ENCODE data around the gene MR1. TPM values are rescaled to one million over a fixed set of nuclear protein-coding genes. Genes with fewer than 3 reads are reported as not detected.

Gene MR1
- polyA plus RNA-seq, 1 of the 3 experiments (the other 2 are of a cell fraction) = 7.0 TPM

- TF ChIP-seq RAD21 (IDR thresholded peaks at IDR 0.05; ENCODE audit: low read length) (no peak), CTCF (IDR thresholded peaks at IDR 0.05) (no peak), RXRA (IDR thresholded peaks at IDR 0.05; ENCODE audit: borderline replicate concordance, low read depth) (peak; percentile 75; the same call in 1 of the 2 replicates), SMC3 (IDR thresholded peaks at IDR 0.05; ENCODE audit: low read depth, low read length) (no peak), RCOR1 (IDR thresholded peaks at IDR 0.05; ENCODE audit: low read length) (no peak), NRF1 (IDR thresholded peaks at IDR 0.05; ENCODE audit: low read depth, low read length) (no peak)
Observed at GRCh38 chr1:181100015-181100905, 66.5 kb downstream of the MR1 start (continued).

- Histone ChIP-seq H3K4me3 (ENCODE audit: low read depth in 2 of 2, low read length in 1 of 2) (no peak overlapping the region), H3K79me2 (ENCODE audit: insufficient read depth) (peaks cover 34% of the 10 kb centered on the region), H3K27ac (ENCODE audit: low read depth in 2 of 2, low read length in 1 of 2) (peak overlapping the region; percentile 98 to 99), H3K4me2 (peak overlapping the region; percentile 99), H3K9ac (peak overlapping the region; percentile 70; the same call in 1 of the 2 replicates), H2AFZ (ENCODE audit: low read depth) (no peak overlapping the region), H3K27me3 (ENCODE audit: insufficient read depth) (no peaks in the 10 kb centered on the region), H3K9me3 (no peaks in the 10 kb centered on the region), H4K20me1 (ENCODE audit: insufficient read depth) (no peaks in the 10 kb centered on the region), H3K9me2 (no peaks in the 10 kb centered on the region), H3F3A (replicated peaks; ENCODE audit: insufficient read depth) (peaks cover 68% of the 10 kb centered on the region), H3K36me3 (replicated peaks in 1 of 2; ENCODE audit: control insufficient read depth in 1 of 2, insufficient read depth in 2 of 2, low read length in 1 of 2) (no peaks in the 10 kb centered on the region), H3K4me1 (ENCODE audit: control insufficient read depth in 1 of 2, insufficient read depth in 2 of 2, low read depth in 1 of 2, low read length in 1 of 2) (peaks cover 84 to 85% of the 10 kb centered on the region in 2 experiments)
- ChIA-PET POLR2A (interaction anchor here (2.3 kb wide), 1 partner anchor 12 kb away, joined by 7 read pairs; no protein-coding TSS in a partner anchor), CTCF (interaction anchor here (2.0 kb wide), 1 partner anchor 11 kb away, joined by 4 read pairs; no protein-coding TSS in a partner anchor)
- no peak for DNase-seq
- 77% methylated on average over 4 of the region's 4 CpGs for WGBS (ENCODE audit: low lambda C conversion rate)
- TF ChIP-seq FOXM1 (IDR thresholded peaks at IDR 0.05; ENCODE audit: low read depth) = no peak
- no peak for TF ChIP-seq MEF2A (IDR thresholded peaks at IDR 0.05; ENCODE audit: borderline replicate concordance, low read depth)
- TF ChIP-seq SMC3 (IDR thresholded peaks at IDR 0.05; ENCODE audit: low read depth, low read length) = no peak
- no peak for TF ChIP-seq GABPA (IDR thresholded peaks at IDR 0.05; ENCODE audit: low read depth)
- no peak for TF ChIP-seq IRF3 (IDR thresholded peaks at IDR 0.05; ENCODE audit: low read depth, low read length)
- TF ChIP-seq EZH2phosphoT487 (IDR thresholded peaks at IDR 0.05; ENCODE audit: borderline replicate concordance, low read depth) = no peak
- no peak for TF ChIP-seq RCOR1 (IDR thresholded peaks at IDR 0.05; ENCODE audit: low read length)
- no peak for TF ChIP-seq ELF1 (IDR thresholded peaks at IDR 0.05)
- TF ChIP-seq RAD21 (IDR thresholded peaks at IDR 0.05; ENCODE audit: low read length) = no peak
Observed at GRCh38 chr1:181100934-181101333, 67.2 kb downstream of the MR1 start.

Data from SK-N-SH (cell line).